Ovary (tissue), 3 donors: ENCODE measurements around the gene TMEM135.

Source experiments
- EP300 ChIP-seq: sonication (generic); formaldehyde crosslinking; IDR thresholded peaks from one replicate; pipeline ENCODE4 v1.6.1; 2017; ENCODE audit warnings: antibody characterized with exemption
- POLR2A ChIP-seq: fragments of 450-650 bp; IDR thresholded peaks from one replicate; pipeline ENCODE4 v1.6.1; 2017; ENCODE audit warnings: antibody characterized with exemption, mild to moderate bottlenecking, moderate library complexity
- TF ChIP-seq, protein P1 (sequence below), 3 donors: fragments of 450-650 bp in 2 of 3; fragments of 200-600 bp in 1 of 3; IDR thresholded peaks; one replicate each; pipeline versions ENCODE4 v1.5.1 to v1.8.0; 2016 to 2022; ENCODE audit warnings: antibody characterized with exemption in 3 of 3, mild to moderate bottlenecking in 1 of 3
- donor health status: DM: no; HTN: no; CAD: no.

- TF ChIP-seq, protein P1, sequence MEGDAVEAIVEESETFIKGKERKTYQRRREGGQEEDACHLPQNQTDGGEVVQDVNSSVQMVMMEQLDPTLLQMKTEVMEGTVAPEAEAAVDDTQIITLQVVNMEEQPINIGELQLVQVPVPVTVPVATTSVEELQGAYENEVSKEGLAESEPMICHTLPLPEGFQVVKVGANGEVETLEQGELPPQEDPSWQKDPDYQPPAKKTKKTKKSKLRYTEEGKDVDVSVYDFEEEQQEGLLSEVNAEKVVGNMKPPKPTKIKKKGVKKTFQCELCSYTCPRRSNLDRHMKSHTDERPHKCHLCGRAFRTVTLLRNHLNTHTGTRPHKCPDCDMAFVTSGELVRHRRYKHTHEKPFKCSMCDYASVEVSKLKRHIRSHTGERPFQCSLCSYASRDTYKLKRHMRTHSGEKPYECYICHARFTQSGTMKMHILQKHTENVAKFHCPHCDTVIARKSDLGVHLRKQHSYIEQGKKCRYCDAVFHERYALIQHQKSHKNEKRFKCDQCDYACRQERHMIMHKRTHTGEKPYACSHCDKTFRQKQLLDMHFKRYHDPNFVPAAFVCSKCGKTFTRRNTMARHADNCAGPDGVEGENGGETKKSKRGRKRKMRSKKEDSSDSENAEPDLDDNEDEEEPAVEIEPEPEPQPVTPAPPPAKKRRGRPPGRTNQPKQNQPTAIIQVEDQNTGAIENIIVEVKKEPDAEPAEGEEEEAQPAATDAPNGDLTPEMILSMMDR (IDR thresholded peaks at IDR 0.05): no peak
- TF ChIP-seq POLR2A (no peak), EP300 (no peak)
These were observed 149.3 kb downstream of the TMEM135 start for GRCh38 chr11:87187076-87187475.
